Activated CD4-positive, alpha-beta T cell treated with anti-CD3 and anti-CD28 coated beads for 4 hours (primary cell): Measurements from ENCODE around the gene SYNPO.

Source experiments
- DNase-seq, 2 donors: peaks; one replicate each; pipeline ENCODE4 v3.0.0-alpha.2; 2020

The SYNPO gene

GRCh38 chr5:150642991-150643710 is 2.7 kb downstream of the SYNPO start:
- DNase-seq: no peak

GRCh38 chr5:150644058-150644457 is 3.6 kb downstream of the SYNPO start:
- no peak for DNase-seq

- no peak for DNase-seq
Observed at GRCh38 chr5:150644514-150644913, 4.1 kb downstream of the SYNPO start.

GRCh38 chr5:150645070-150645700 is 4.7 kb downstream of the SYNPO start:
- no peak for DNase-seq

- no peak for DNase-seq
Observed at GRCh38 chr5:150647275-150648251, 7.1 kb downstream of the SYNPO start.

- no peak for DNase-seq
Observed at GRCh38 chr5:150648294-150649107, 8.0 kb downstream of the SYNPO start.

GRCh38 chr5:150649108-150650020 is 8.9 kb downstream of the SYNPO start:
- no peak for DNase-seq

GRCh38 chr5:150650021-150651006 is 9.9 kb downstream of the SYNPO start:
- DNase-seq: no peak

GRCh38 chr5:150651382-150651781 is 10.9 kb downstream of the SYNPO start:
- no peak for DNase-seq

- no peak for DNase-seq
Observed at GRCh38 chr5:150651924-150652671, 11.6 kb downstream of the SYNPO start.

GRCh38 chr5:150653145-150653761 is 12.8 kb downstream of the SYNPO start:
- no peak for DNase-seq

GRCh38 chr5:150653762-150654556 is 13.5 kb downstream of the SYNPO start:
- DNase-seq: no peak

- no peak for DNase-seq
Observed at GRCh38 chr5:150655221-150655620, 14.8 kb downstream of the SYNPO start.

- peak; percentile 65 to 75 for DNase-seq
Observed at GRCh38 chr5:150656191-150657132, 16.0 kb downstream of the SYNPO start.

GRCh38 chr5:150658121-150658520 is 17.7 kb downstream of the SYNPO start:
- no peak for DNase-seq

- DNase-seq: no peak
Observed at GRCh38 chr5:150658699-150659265, 18.3 kb downstream of the SYNPO start.
